Measurements from ENCODE around the gene MAP3K10. TPM values are rescaled to one million over a fixed set of nuclear protein-coding genes. Genes with fewer than 3 reads are reported as not detected.

The MAP3K10 gene
- total and polyA plus RNA-seq, 2 of the 13 experiments (the other 11 are each of a cell fraction or from before 2014, with no cell fraction given) = 3.4 to 5.0 TPM

DNA sequence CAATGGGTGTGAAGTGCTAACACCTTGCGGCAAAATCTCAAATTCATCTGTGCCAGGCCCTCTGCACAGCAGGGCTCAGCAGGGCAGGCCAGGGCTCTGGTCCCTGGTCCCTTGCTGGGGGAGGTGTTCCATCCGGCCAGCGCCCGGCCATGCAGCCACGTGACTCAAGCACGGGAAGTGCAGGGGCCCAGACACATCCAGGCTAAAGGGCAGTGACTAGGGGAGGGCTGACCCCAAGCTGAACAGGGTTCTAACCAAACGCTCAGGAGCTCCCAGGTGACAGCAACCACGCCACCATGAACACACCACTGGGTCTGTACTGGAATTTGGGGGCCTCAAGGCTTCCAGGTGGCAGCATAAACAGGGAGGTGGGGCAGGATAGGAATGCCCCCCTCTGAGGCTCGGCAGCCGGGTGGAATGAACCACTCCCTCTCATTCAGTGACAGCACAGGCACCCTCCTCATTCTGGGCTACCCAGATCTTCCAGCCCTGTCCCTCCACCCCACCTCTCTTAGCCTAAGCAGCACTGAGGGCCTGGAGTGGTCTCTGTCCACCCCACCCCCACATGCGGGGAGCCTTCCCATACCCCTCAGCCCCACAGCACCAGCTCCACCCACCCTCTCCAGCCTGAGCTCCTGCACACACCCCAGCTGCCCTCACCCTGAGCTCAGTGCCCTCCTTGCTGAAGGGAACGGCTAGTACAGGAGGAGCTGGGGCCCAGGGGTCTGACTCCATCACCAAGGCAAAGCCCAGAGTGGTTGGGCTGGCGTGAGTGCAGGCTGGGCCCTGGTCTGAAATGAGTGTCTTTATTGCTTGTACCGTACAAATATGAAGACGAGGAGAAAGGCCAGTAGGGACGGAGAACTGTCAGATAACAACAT lies 40.6 kb downstream of the MAP3K10 start (continued):
- peak; percentile 64; the same call in 1 of the 2 replicates for TF ChIP-seq ZNF639 (CRISPR knock-in tag; conservative IDR thresholded peaks at IDR 0.05)
- TF ChIP-seq, protein P1, sequence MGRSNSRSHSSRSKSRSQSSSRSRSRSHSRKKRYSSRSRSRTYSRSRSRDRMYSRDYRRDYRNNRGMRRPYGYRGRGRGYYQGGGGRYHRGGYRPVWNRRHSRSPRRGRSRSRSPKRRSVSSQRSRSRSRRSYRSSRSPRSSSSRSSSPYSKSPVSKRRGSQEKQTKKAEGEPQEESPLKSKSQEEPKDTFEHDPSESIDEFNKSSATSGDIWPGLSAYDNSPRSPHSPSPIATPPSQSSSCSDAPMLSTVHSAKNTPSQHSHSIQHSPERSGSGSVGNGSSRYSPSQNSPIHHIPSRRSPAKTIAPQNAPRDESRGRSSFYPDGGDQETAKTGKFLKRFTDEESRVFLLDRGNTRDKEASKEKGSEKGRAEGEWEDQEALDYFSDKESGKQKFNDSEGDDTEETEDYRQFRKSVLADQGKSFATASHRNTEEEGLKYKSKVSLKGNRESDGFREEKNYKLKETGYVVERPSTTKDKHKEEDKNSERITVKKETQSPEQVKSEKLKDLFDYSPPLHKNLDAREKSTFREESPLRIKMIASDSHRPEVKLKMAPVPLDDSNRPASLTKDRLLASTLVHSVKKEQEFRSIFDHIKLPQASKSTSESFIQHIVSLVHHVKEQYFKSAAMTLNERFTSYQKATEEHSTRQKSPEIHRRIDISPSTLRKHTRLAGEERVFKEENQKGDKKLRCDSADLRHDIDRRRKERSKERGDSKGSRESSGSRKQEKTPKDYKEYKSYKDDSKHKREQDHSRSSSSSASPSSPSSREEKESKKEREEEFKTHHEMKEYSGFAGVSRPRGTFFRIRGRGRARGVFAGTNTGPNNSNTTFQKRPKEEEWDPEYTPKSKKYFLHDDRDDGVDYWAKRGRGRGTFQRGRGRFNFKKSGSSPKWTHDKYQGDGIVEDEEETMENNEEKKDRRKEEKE (IDR thresholded peaks at IDR 0.05) = no peak
- peak; percentile 78; the same call in 1 of the 2 replicates for TF ChIP-seq POLR2AphosphoS2 (IDR thresholded peaks at IDR 0.05; ENCODE audit: low read depth, low read length)
- TF ChIP-seq ZSCAN22 (CRISPR knock-in tag; IDR thresholded peaks at IDR 0.05) = no peak
- TF ChIP-seq NFE2L1 (CRISPR knock-in tag; IDR thresholded peaks at IDR 0.05; ENCODE audit: borderline replicate concordance) = no peak
- TF ChIP-seq GATAD1 (CRISPR knock-in tag; IDR thresholded peaks at IDR 0.05) = peak; percentile 87
- peak; percentile 89; the same call in 1 of the 2 replicates for TF ChIP-seq MTA1 (CRISPR knock-in tag; IDR thresholded peaks at IDR 0.05; ENCODE audit: borderline replicate concordance)
- no peak for TF ChIP-seq ZNF589 (CRISPR knock-in tag; conservative IDR thresholded peaks at IDR 0.05)
- TF ChIP-seq MTERF4 (CRISPR knock-in tag; IDR thresholded peaks at IDR 0.05) = no peak
- TF ChIP-seq CCDC6 (CRISPR knock-in tag; IDR thresholded peaks at IDR 0.05) = peak; percentile 88; the same call in 1 of the 2 replicates
- no peak for TF ChIP-seq ARID2 (CRISPR knock-in tag; IDR thresholded peaks at IDR 0.05; ENCODE audit: borderline replicate concordance)
- TF ChIP-seq, protein P2, sequence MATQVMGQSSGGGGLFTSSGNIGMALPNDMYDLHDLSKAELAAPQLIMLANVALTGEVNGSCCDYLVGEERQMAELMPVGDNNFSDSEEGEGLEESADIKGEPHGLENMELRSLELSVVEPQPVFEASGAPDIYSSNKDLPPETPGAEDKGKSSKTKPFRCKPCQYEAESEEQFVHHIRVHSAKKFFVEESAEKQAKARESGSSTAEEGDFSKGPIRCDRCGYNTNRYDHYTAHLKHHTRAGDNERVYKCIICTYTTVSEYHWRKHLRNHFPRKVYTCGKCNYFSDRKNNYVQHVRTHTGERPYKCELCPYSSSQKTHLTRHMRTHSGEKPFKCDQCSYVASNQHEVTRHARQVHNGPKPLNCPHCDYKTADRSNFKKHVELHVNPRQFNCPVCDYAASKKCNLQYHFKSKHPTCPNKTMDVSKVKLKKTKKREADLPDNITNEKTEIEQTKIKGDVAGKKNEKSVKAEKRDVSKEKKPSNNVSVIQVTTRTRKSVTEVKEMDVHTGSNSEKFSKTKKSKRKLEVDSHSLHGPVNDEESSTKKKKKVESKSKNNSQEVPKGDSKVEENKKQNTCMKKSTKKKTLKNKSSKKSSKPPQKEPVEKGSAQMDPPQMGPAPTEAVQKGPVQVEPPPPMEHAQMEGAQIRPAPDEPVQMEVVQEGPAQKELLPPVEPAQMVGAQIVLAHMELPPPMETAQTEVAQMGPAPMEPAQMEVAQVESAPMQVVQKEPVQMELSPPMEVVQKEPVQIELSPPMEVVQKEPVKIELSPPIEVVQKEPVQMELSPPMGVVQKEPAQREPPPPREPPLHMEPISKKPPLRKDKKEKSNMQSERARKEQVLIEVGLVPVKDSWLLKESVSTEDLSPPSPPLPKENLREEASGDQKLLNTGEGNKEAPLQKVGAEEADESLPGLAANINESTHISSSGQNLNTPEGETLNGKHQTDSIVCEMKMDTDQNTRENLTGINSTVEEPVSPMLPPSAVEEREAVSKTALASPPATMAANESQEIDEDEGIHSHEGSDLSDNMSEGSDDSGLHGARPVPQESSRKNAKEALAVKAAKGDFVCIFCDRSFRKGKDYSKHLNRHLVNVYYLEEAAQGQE (IDR thresholded peaks at IDR 0.05; ENCODE audit: borderline replicate concordance in 1 of 2, low read depth in 1 of 2, low read length in 2 of 2) = no peak
- no peak for TF ChIP-seq JARID2 (CRISPR knock-in tag; IDR thresholded peaks at IDR 0.05; ENCODE audit: insufficient replicate concordance)
- TF ChIP-seq ZNF530 (CRISPR knock-in tag; IDR thresholded peaks at IDR 0.05; ENCODE audit: low read depth) = no peak
- 0 out of 2 replicates have a peak, but pooled peaks have one; percentile 85 for TF ChIP-seq TOE1 (CRISPR knock-in tag; IDR thresholded peaks at IDR 0.05)
- TF ChIP-seq POLR2AphosphoS5 (IDR thresholded peaks at IDR 0.05; ENCODE audit: low read depth, low read length) = peak; percentile 66
- TF ChIP-seq LCORL (IDR thresholded peaks at IDR 0.05) = no peak
- TF ChIP-seq LCORL (CRISPR knock-in tag; IDR thresholded peaks at IDR 0.05) = peak; percentile 96
- TF ChIP-seq RXRB (CRISPR knock-in tag; IDR thresholded peaks at IDR 0.05; ENCODE audit: borderline replicate concordance) = peak; percentile 99
- TF ChIP-seq NBN (conservative IDR thresholded peaks at IDR 0.05) = no peak

Data from HepG2 (cell line).